ENCODE data around the gene SEPTIN10.

DNA sequence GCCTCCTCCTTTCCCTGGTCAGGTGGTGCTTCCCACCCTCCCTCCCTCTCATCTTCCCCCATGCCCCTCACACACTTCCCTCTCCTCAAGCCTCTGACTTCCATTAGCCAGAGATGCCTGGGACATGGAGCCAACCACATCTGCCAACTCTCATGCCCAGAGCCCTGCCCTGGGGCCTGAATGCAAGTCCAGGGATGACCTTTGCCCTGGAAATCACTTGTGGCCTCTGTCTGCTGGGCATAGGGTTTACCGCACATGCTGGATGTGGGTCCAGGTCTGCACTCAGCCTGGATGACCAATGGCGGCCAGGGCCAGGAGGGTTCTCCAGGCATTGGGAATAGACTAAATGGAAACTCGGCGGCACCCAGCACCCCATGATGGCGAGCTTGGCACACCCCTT, 98.9 kb downstream of the SEPTIN10 start:
- TF ChIP-seq ARNT (IDR thresholded peaks at IDR 0.05) (no peak), ELF4 (IDR thresholded peaks at IDR 0.05) (no peak), SUZ12 (IDR thresholded peaks at IDR 0.05) (no peak), TARDBP (IDR thresholded peaks at IDR 0.05) (no peak), SP1 (IDR thresholded peaks at IDR 0.05) (no peak), ZNF384 (IDR thresholded peaks at IDR 0.05) (no peak), FOXK2 (IDR thresholded peaks at IDR 0.05) (no peak), FOXA1 (IDR thresholded peaks at IDR 0.05) (no peak), CTBP1 (IDR thresholded peaks at IDR 0.05; ENCODE audit: borderline replicate concordance) (no peak)
- TF ChIP-seq, protein P1, sequence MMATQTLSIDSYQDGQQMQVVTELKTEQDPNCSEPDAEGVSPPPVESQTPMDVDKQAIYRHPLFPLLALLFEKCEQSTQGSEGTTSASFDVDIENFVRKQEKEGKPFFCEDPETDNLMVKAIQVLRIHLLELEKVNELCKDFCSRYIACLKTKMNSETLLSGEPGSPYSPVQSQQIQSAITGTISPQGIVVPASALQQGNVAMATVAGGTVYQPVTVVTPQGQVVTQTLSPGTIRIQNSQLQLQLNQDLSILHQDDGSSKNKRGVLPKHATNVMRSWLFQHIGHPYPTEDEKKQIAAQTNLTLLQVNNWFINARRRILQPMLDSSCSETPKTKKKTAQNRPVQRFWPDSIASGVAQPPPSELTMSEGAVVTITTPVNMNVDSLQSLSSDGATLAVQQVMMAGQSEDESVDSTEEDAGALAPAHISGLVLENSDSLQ (IDR thresholded peaks at IDR 0.05) = no peak

Data from HEK293T (cell line).